HepG2 (cell line): ENCODE results near the gene ETS1.

ENCODE experiments used
- CBFB ChIP-seq: sonication (generic); formaldehyde crosslinking; IDR thresholded peaks from 2 replicates; pipeline ENCODE4 v1.4.0; 2020; ENCODE audit warnings: missing genetic modification reagents
- EZH2 ChIP-seq: conservative IDR thresholded peaks from 2 replicates; pipeline ENCODE4 v1.6.1; 2012; ENCODE audit warnings: mild to moderate bottlenecking, low read depth, low read length, moderate library complexity
- FOXM1 ChIP-seq: sonication (generic); formaldehyde crosslinking; IDR thresholded peaks from 2 replicates; pipeline ENCODE4 v1.5.0; 2020; ENCODE audit warnings: missing genetic modification reagents
- FOXO1 ChIP-seq: sonication (generic); formaldehyde crosslinking; IDR thresholded peaks from 2 replicates; pipeline ENCODE4 v1.4.0; 2020; ENCODE audit warnings: missing genetic modification reagents
- HDAC2 ChIP-seq: sonication (generic); formaldehyde crosslinking; IDR thresholded peaks from 2 replicates; pipeline ENCODE4 v1.4.0; 2020; ENCODE audit warnings: missing genetic modification reagents
- HNRNPK ChIP-seq: fragments of 200-400 bp; formaldehyde crosslinking; IDR thresholded peaks from 2 replicates; pipeline ENCODE4 v1.6.1; 2018; ENCODE audit warnings: low read length, low read depth, moderate library complexity, mild to moderate bottlenecking; ENCODE audit not compliant: poor library complexity, severe bottlenecking
- NCOA1 ChIP-seq: sonication (generic); formaldehyde crosslinking; IDR thresholded peaks from 2 replicates; pipeline ENCODE4 v1.9.0; 2021; ENCODE audit warnings: missing genetic modification reagents
- NR2F2 ChIP-seq: IDR thresholded peaks from 2 replicates; pipeline ENCODE4 v1.6.1; 2012; ENCODE audit warnings: low read depth, inconsistent platforms, borderline replicate concordance
- POLR2A ChIP-seq, 2 experiments: IDR thresholded peaks; 2 replicates each; pipeline ENCODE4 v1.6.1; 2011; ENCODE audit warnings: low read depth in 2 of 2, low read length in 2 of 2, mild to moderate bottlenecking in 1 of 2, moderate library complexity in 1 of 2; ENCODE audit not compliant: insufficient read depth in 1 of 2
- RAD21 ChIP-seq: fragments of 450-650 bp; formaldehyde crosslinking; IDR thresholded peaks from 2 replicates; pipeline ENCODE4 v1.5.0; 2020; ENCODE audit warnings: mild to moderate bottlenecking
- ZNF644 ChIP-seq: IDR thresholded peaks from 2 replicates; pipeline ENCODE4 v1.6.1; 2016; ENCODE audit warnings: low read depth
- TF ChIP-seq, protein P1 (sequence below): sonication (generic); formaldehyde crosslinking; IDR thresholded peaks from 2 replicates; pipeline ENCODE4 v1.5.0; 2020; ENCODE audit warnings: mild to moderate bottlenecking, missing genetic modification reagents, moderate library complexity

DNA sequence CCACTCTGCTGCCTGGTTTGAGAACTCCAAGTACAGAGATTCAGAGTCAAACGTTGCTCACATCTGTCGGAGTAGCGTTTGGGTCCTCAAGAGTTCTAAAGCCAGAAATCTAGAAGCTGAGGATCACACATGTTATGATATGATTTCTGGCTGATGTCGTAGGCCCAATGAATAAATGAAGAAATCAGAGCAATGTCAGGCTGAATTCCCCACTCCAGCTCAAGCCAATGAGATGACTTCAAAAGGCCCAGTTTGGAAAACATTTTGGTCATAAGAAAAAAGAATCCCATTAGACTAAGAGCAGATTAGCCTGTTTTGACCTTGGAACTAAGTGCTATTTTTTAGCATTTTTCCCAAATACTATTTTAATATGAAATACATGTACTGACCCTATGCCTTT lies 106.7 kb downstream of the ETS1 start:
- TF ChIP-seq HNRNPK (no peak), HDAC2 (CRISPR knock-in tag) (no peak), EZH2 (no peak), NCOA1 (CRISPR knock-in tag) (no peak), ZNF644 (CRISPR knock-in tag) (no peak), NR2F2 (no peak), RAD21 (CRISPR knock-in tag) (no peak), FOXM1 (CRISPR knock-in tag) (no peak), CBFB (CRISPR knock-in tag) (no peak), POLR2A (IDR thresholded peaks at IDR 0.05; ENCODE audit: insufficient read depth in 1 of 2, low read depth in 2 of 2, low read length in 2 of 2) (no peak), FOXO1 (CRISPR knock-in tag) (no peak)
- TF ChIP-seq, protein P1, sequence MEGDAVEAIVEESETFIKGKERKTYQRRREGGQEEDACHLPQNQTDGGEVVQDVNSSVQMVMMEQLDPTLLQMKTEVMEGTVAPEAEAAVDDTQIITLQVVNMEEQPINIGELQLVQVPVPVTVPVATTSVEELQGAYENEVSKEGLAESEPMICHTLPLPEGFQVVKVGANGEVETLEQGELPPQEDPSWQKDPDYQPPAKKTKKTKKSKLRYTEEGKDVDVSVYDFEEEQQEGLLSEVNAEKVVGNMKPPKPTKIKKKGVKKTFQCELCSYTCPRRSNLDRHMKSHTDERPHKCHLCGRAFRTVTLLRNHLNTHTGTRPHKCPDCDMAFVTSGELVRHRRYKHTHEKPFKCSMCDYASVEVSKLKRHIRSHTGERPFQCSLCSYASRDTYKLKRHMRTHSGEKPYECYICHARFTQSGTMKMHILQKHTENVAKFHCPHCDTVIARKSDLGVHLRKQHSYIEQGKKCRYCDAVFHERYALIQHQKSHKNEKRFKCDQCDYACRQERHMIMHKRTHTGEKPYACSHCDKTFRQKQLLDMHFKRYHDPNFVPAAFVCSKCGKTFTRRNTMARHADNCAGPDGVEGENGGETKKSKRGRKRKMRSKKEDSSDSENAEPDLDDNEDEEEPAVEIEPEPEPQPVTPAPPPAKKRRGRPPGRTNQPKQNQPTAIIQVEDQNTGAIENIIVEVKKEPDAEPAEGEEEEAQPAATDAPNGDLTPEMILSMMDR (CRISPR knock-in tag): no peak
